GM18909 (cell line): ENCODE results near the gene LMOD1.
"Not testable (repeated sequence)": the region's sequence is repeated elsewhere in the genome, so short reads cannot be mapped to it uniquely, and the experiment has no call there.

Experiments used
- ATAC-seq: cut with Tn5 transposase; IDR thresholded peaks from one replicate; pipeline ENCODE4 v1.9.1; 2021; ENCODE audit warnings: mild to moderate bottlenecking; ENCODE audit not compliant: unreplicated experiment, poor library complexity

LMOD1 gene

DNA sequence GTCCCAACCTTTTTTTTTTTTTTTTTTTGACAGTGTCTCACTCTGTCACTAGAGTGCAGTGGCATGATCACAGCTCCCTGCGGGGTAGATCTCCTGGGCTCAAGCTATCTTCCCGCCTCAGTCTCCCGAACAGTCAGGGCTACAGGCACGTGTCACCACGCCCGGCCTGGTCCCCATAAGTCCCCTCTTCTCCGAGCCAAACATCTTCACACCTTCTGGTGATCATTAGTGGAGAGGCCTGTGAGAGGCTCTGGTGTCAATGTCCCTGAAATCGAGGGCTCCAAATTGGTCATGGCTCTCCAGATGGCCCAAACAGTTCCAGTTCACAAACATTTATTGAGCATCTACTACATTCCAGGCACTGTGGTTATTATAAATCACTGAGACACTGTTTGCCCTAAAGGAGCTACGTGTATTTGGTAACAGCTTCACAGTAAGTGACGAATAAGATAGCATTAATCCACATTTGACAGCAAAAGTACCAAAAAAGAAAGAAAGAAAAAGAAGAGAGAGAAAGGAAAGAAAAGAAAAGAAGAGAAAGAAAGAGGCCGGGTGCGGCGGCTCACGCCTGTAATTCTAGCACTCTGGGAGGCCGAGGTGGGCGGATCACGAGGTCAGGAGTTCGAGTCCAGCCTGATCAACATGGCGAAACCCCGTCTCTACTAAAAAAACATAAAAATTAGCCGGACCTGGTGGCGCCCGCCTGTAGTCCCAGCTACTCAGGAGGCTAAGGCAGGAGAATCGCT, 8.1 kb upstream of the LMOD1 start:
- no peak for ATAC-seq

- ATAC-seq = no peak
Observed at GRCh38 chr1:201949491-201949890, 3.1 kb upstream of the LMOD1 start.

GRCh38 chr1:201947697-201948008, 1.3 kb upstream of the LMOD1 start:
- no peak for ATAC-seq

DNA sequence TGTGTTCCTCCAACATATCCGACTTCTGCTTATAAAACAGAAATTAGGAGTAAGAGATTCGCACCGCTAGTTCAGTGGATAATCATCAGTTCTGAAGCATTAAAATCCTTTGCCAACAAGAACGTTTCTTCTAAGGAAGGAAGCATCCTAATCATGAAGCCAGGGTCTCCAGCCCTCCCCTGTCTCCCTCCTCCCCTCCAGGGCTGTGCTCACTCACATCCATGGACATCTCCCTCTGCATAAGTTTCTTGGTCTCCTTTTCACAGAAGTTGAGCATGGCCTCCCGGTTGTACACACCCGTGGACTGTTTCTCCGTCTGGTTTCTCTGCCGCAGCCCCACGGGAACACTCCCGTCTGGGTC, 505 bp downstream of the LMOD1 start:
- ATAC-seq = no peak

DNA sequence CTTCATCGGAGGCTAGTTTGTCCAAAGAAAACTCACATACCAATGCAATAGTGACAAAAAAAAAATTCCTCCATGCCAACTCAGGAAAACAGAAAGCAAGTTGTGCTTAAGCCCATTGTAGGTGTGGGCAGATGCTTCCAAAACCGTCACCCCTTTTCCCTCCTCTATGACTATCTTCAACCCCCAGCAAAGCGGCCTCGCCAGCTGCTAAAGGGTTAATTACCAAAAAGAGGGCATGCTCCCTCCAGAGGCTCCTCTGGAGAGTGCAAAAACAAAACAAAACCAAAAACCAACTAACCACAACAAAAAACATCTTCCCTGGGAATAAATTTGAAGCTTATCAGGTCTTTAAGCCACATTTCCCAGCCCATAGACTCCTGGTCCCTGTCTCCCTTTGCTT, 1.2 kb downstream of the LMOD1 start:
- no peak for ATAC-seq

GRCh38 chr1:201944639-201945038, 1.7 kb downstream of the LMOD1 start:
- no peak for ATAC-seq

- ATAC-seq = no peak
Observed at GRCh38 chr1:201944002-201944401, 2.3 kb downstream of the LMOD1 start.

- ATAC-seq = no peak
Observed at GRCh38 chr1:201942129-201942495, 4.2 kb downstream of the LMOD1 start.

- ATAC-seq = no peak
Observed at GRCh38 chr1:201941420-201942128, 4.8 kb downstream of the LMOD1 start.

DNA sequence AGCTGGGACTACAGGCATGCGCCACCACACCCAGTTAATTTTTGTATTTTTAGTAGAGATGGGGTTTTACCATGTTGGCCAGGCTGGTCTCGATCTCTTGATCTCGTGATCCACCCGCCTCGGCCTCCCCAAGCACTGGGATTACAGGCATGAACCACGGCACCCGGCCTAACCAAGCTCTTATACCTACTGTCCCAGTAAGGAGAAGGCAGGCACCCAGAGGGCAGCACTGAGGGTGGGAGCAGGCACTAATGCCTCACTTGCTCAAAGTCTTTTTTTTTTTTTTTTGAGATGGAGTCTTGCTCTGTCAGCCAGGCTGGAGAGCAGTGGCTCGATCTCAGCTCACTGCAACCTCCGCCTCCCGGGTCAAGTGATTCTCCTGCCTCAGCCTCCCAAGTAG, 6.0 kb downstream of the LMOD1 start:
- ATAC-seq = not testable (repeated sequence)

DNA sequence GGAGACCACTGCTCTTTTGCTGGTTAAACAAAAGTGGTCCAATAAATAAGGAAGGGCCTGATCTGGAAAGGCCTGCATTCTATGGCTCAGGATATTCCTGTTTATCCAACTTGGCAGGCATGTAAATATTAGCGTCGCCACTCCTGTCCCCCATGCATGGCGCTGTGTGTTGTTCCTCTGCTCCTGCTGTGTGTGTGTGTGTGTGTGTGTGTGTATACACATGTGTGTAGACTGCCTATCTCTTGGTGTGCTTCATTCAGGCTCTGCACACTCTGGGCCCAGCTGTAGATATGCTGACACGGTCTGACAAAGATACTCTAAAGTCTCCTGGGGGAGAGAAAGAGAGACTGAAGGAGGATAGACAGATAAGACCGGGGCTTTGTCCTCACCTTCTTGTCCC, 6.8 kb downstream of the LMOD1 start:
- no peak for ATAC-seq

DNA sequence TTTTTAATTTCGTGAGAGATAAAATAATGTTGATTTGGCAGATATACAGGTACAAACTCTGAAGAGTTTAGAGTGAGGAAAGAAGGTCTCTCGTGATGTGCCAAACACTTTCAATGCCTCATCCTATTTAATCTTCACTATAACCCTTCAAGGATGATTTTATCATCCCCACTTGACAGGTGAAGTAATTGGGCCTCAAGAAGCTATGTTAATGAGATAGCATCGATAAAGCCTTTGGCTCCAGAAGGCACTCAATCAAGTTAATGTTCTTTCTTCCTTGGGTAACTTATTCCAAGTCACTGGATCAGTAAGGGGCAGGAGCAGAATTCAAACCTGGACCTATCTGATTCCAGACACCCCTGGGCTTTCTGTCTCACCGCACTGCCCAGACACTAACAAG, 7.2 kb downstream of the LMOD1 start:
- ATAC-seq = no peak

GRCh38 chr1:201938440-201939035, 7.8 kb downstream of the LMOD1 start:
- no peak for ATAC-seq

GRCh38 chr1:201937624-201938213, 8.6 kb downstream of the LMOD1 start:
- no peak for ATAC-seq

- no peak for ATAC-seq
Observed at GRCh38 chr1:201933840-201934430, 12.4 kb downstream of the LMOD1 start.

DNA sequence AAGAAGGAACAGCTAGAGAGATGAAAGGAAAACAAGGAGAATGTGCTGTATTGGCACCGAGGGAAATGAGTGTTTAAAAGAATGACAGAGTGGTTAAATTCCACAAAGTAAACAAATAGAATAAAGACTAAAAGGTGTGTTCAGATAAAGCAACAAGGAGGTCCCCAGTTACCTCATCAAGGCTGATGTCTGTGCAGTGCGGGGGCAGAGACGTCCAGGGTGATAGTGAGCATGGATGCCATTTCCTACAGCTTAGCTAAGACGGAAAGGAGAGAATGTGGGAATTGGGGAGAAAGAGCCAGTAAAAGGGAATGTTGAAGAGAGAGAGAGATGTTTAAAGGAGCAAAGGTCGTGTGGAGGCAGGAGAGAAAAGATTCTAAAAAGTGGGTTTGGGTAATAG, 15.5 kb downstream of the LMOD1 start:
- ATAC-seq = no peak

DNA sequence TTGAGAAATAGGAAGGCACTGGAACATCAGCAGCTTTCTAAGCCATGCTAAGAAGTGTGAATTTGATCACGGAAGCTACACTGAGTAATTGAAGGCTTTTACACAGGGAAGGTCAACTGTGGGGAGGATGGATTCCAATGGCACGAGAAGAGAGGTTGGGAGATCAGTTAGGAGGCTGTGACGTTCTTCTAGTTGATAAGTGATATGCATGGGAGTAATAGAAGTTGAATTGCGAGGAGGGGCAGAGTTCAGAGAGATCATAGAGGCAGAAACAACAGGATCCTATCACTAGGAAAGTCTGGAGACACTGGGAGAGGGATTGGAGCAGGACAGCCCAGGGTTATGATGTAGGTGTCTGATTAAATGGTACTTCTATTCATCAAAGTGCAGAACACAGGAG, 16.2 kb downstream of the LMOD1 start:
- ATAC-seq = no peak

- no peak for ATAC-seq
Observed at GRCh38 chr1:201928266-201928665, 18.1 kb downstream of the LMOD1 start.

DNA sequence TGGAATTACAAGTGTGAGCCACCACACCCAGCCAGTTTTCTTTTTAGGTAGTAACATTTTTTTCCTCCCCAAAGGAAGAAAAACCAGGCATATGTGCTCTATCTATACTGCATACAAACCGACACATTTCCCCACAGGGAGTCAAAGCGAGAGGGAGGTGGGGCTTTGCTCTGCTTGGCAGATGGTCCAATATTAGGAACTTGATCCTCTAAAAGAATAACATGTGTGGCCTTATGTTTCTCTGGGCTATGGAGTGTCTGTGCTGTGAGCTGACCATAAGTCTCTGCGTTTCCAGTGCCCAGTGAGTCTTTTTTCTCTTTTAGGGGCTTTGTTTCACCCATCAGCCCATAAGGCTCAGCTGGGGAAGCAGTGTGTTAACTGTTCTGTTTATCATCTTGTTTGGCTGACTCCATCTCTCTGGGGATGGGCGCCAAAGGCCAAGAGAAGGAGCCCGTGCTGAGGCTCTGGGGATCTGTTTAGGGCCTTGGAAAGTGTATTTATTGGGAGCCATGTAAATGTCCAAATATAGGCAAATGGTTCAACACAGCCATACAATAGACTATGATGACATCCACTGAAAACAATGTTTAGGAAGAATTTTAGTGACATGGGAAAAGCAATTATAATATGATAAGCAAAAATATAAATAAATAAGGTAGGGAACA, 20.2 kb downstream of the LMOD1 start:
- no peak for ATAC-seq

GRCh38 chr1:201925301-201925567, 21.1 kb downstream of the LMOD1 start:
- ATAC-seq = no peak
